ENCODE results near the gene SLC4A1. TPM values are rescaled to one million over a fixed set of nuclear protein-coding genes. Genes with fewer than 3 reads are reported as not detected.
A peak's percentile ranks its signal among the peaks of the same experiment; 100 is the strongest.

The SLC4A1 gene
- total RNA-seq, 1 experiment from 2014 or later = 0.22 TPM

GRCh38 chr17:44279346-44279665, 11.4 kb upstream of the SLC4A1 start:
- Histone ChIP-seq H3K4me2 (ENCODE audit: low read length) (peak overlapping the region; percentile 36), H3K36me3 (ENCODE audit: control insufficient read depth in 1 of 2, insufficient read depth in 2 of 2, low read length in 2 of 2) (no peaks in the 10 kb centered on the region), H3K27me3 (ENCODE audit: insufficient read depth, low read length) (no peaks in the 10 kb centered on the region), H3K9me2 (ENCODE audit: insufficient read depth) (no peaks in the 10 kb centered on the region), H2AFZ (ENCODE audit: low read depth, low read length, poor library complexity, severe bottlenecking) (peak overlapping the region; percentile 74), H3K79me2 (ENCODE audit: insufficient read depth, low read length) (no peaks in the 10 kb centered on the region), H3K27ac (ENCODE audit: low read depth, low read length) (no peak overlapping the region), H3K9me3 (ENCODE audit: control insufficient read depth in 1 of 2, insufficient read depth in 1 of 2, low read depth in 1 of 2, low read length in 2 of 2) (no peaks in the 10 kb centered on the region), H3K4me3 (replicated peaks in 1 of 2; ENCODE audit: low read depth in 1 of 2, low read length in 2 of 2) (no peak overlapping the region), H4K20me1 (ENCODE audit: insufficient read depth) (no peaks in the 10 kb centered on the region), H3K9ac (ENCODE audit: low read length) (no peak overlapping the region), H3K4me1 (ENCODE audit: control insufficient read depth in 1 of 2, insufficient read depth in 2 of 2, low read length in 2 of 2) (peaks cover 0 to 11% of the 10 kb centered on the region in 2 experiments; a peak in 2 of 4 replicates)
- TF ChIP-seq FOSL1 (IDR thresholded peaks at IDR 0.05; ENCODE audit: low read depth) (no peak), EGR1 (IDR thresholded peaks at IDR 0.05; ENCODE audit: low read depth) (no peak), YY1 (IDR thresholded peaks at IDR 0.05; ENCODE audit: extremely low read depth, insufficient replicate concordance, low read depth, low read length) (no peak), CTCF (IDR thresholded peaks at IDR 0.05 in 2 of 3, conservative IDR thresholded peaks at IDR 0.05 in 1 of 3; ENCODE audit: borderline replicate concordance in 1 of 3, insufficient read depth in 1 of 3, low read depth in 2 of 3, low read length in 2 of 3) (no peak), SP1 (IDR thresholded peaks at IDR 0.05; ENCODE audit: low read depth) (no peak), SRF (IDR thresholded peaks at IDR 0.05; ENCODE audit: low read depth) (no peak), EZH2phosphoT487 (IDR thresholded peaks at IDR 0.05; ENCODE audit: borderline replicate concordance) (no peak), ZNF274 (IDR thresholded peaks at IDR 0.05; ENCODE audit: low read depth, low read length) (no peak), MAX (IDR thresholded peaks at IDR 0.05) (no peak), ELF1 (IDR thresholded peaks at IDR 0.05; ENCODE audit: borderline replicate concordance, low read depth) (no peak), POLR2A (IDR thresholded peaks at IDR 0.05; ENCODE audit: borderline replicate concordance, extremely low read depth, insufficient read depth, insufficient read length) (no peak)
- BruUV-seq (replicated peaks) = no TSS peak
- ChIA-PET CTCF (no interaction called here), POLR2A (no interaction called here), RAD21 (ENCODE audit: low non-redundant PET in 1 of 2, low total read pairs in 2 of 2, uncharacterized antibody in 2 of 2, unreplicated experiment in 2 of 2) (no interaction called here)
- DNase-seq (ENCODE audit: low read depth, low spot score) (no peak), ATAC-seq (no peak)
- intact Hi-C loops (cut with micrococcal nuclease) = no loop called here
